Progenitor cell of endocrine pancreas (in vitro differentiated cells): ENCODE results near the gene MKNK2. TPM values are rescaled to one million over a fixed set of nuclear protein-coding genes. Genes with fewer than 3 reads are reported as not detected.

Experiments used
- DNase-seq: peaks from one replicate; pipeline ENCODE4 v3.0.0; 2021; ENCODE audit warnings: low spot score; ENCODE audit not compliant: unreplicated experiment
- H3K27ac Mint-ChIP-seq: 2 replicates; pipeline ENCODE4 v1.8.0; 2021; ENCODE audit warnings: mild to moderate bottlenecking, moderate library complexity, mixed read lengths
- H3K27me3 Mint-ChIP-seq: 2 replicates; pipeline ENCODE4 v1.8.0; 2021; ENCODE audit warnings: mixed read lengths
- H3K36me3 Mint-ChIP-seq: 2 replicates; pipeline ENCODE4 v1.8.0; 2022; ENCODE audit warnings: mixed read lengths; ENCODE audit not compliant: insufficient read depth
- H3K4me1 Mint-ChIP-seq: 2 replicates; pipeline ENCODE4 v1.8.0; 2021; ENCODE audit warnings: low read depth, mixed read lengths
- H3K4me3 Mint-ChIP-seq: 2 replicates; pipeline ENCODE4 v1.8.0; 2021; ENCODE audit warnings: low read depth, mild to moderate bottlenecking, moderate library complexity, mixed read lengths
- H3K9me3 Mint-ChIP-seq: 2 replicates; pipeline ENCODE4 v1.8.0; 2021; ENCODE audit warnings: low read depth, mixed read lengths
- CTCF ChIP-seq: fragments of 200-600 bp; sonication (generic); IDR thresholded peaks from one replicate; pipeline ENCODE4 v1.5.0; 2021; ENCODE audit warnings: antibody characterized with exemption, mild to moderate bottlenecking; ENCODE audit not compliant: unreplicated experiment
- total RNA-seq: library from RNA; stranded (reverse); gene quantifications from 2 replicates; pipeline ENCODE4 v1.2.1, GENCODE V29; 2021

The MKNK2 gene
- total RNA-seq, 1 donor from 2014 or later = 163 TPM

DNA sequence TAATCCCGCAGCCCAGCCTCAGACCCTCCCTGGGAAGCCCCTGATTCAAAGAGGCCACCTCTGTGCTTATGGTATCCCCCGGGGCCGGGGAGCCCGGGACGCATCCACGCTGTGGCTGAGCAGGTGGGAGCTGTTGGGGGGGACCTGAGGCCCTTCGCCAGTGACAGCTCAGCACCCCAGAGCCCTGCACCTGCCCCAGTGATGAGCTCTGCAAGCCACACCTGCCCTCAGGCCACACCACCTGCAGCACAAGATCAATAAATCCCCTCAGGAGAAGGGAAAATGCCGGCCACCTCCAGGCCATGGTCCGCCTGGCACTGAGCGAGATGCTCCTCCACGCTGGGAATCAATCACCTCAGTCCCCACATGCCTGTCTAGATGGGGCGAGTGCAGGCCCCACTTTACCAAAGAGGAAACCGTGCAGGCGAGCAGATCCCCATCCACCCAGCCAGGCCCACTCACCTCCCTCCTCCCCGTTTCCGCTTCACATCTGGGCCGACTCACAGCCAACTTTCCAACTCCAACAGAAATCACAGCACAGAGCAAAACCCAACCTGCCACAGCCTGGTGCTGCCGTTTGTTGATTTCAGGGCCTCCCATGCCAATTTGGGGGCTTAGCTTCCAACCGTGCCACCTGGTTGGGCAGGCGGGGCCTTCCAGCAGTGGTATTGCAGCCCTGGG is 32.3 kb upstream of the MKNK2 start:
- no peaks in the 10 kb centered on the region for H3K27me3 Mint-ChIP-seq
- no peak overlapping the region for H3K4me3 Mint-ChIP-seq
- H3K4me1 Mint-ChIP-seq = no peaks in the 10 kb centered on the region
- TF ChIP-seq CTCF = no peak
- H3K9me3 Mint-ChIP-seq = no peaks in the 10 kb centered on the region
- H3K27ac Mint-ChIP-seq = no peak overlapping the region
- H3K36me3 Mint-ChIP-seq = peaks cover 11% of the 10 kb centered on the region
- no peak for DNase-seq

DNA sequence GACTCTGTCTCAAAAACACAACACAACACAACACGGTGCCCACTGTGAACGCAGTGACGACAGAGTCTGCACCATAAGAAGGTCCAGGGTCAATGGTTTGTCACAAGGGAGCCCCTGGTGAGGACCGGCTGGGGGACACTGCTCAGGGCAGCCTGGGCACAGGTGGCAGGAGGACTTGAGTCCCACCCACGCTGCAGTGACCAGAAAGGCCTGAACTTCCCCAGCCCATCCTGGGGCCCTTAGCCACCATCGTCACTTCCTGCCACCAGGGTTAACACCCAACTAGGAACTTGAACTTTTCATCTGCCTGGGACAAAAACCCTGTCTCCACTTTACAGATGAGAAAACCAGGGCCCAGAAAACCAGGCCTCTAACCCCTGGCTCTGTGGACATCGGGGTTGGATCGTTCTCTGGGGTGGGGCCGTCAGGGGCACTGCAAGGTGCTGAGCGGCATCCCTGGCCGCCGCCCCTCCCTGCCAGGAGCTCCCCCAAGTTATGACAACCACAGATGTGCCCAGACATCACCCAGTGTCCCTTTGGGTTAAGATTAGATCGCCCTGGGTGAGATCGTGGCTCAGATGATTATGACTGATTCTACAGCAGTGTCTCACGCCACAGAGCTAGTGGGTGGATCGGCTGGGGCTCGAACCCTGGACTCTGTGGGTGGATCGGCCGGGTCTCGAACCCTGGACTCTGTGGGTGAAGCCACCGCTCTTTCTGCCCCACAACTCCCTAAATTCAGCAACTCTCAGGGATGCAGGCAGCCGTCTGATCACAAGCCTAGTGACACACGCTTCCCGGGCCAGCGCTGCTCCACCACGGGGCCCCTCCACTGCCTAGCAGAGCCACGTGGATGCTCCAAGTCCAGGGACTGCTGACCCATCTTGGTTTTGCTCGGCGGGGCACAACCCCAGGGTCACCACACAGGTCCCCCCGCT is 31.1 kb upstream of the MKNK2 start:
- H3K36me3 Mint-ChIP-seq = peaks cover 11% of the 10 kb centered on the region
- no peaks in the 10 kb centered on the region for H3K27me3 Mint-ChIP-seq

GRCh38 chr19:2080336-2080988 is 29.4 kb upstream of the MKNK2 start:
- H3K9me3 Mint-ChIP-seq = no peaks in the 10 kb centered on the region

More for the DNA sequence above, 31.1 kb upstream of the MKNK2 start:
- TF ChIP-seq CTCF = no peak
- no peak for DNase-seq
- no peak overlapping the region for H3K4me3 Mint-ChIP-seq
- no peaks in the 10 kb centered on the region for H3K9me3 Mint-ChIP-seq
- H3K27ac Mint-ChIP-seq = no peak overlapping the region
- no peaks in the 10 kb centered on the region for H3K4me1 Mint-ChIP-seq

GRCh38 chr19:2079865-2080301 is 28.8 kb upstream of the MKNK2 start:
- Mint-ChIP-seq H3K36me3 (peaks cover 8% of the 10 kb centered on the region), H3K9me3 (no peaks in the 10 kb centered on the region), H3K27me3 (no peaks in the 10 kb centered on the region), H3K27ac (no peak overlapping the region), H3K4me3 (no peak overlapping the region), H3K4me1 (no peaks in the 10 kb centered on the region)
- no peak for DNase-seq
- no peak for TF ChIP-seq CTCF

More at GRCh38 chr19:2080336-2080988, 29.4 kb upstream of the MKNK2 start:
- no peak for DNase-seq
- TF ChIP-seq CTCF = no peak
- no peaks in the 10 kb centered on the region for H3K4me1 Mint-ChIP-seq
- no peaks in the 10 kb centered on the region for H3K27me3 Mint-ChIP-seq
- no peak overlapping the region for H3K4me3 Mint-ChIP-seq
- H3K27ac Mint-ChIP-seq = peak overlapping the region; percentile 77
- peaks cover 11% of the 10 kb centered on the region for H3K36me3 Mint-ChIP-seq
